Kidney capillary endothelial cell (primary cell): ENCODE results near the gene C19orf81.
"Not testable (repeated sequence)": the region's sequence is repeated elsewhere in the genome, so short reads cannot be mapped to it uniquely, and the experiment has no call there.

Experiments used
- DNase-seq: peaks from one replicate; pipeline ENCODE4 v3.0.0-alpha.2; 2018; ENCODE audit warnings: low spot score

The C19orf81 gene

DNA sequence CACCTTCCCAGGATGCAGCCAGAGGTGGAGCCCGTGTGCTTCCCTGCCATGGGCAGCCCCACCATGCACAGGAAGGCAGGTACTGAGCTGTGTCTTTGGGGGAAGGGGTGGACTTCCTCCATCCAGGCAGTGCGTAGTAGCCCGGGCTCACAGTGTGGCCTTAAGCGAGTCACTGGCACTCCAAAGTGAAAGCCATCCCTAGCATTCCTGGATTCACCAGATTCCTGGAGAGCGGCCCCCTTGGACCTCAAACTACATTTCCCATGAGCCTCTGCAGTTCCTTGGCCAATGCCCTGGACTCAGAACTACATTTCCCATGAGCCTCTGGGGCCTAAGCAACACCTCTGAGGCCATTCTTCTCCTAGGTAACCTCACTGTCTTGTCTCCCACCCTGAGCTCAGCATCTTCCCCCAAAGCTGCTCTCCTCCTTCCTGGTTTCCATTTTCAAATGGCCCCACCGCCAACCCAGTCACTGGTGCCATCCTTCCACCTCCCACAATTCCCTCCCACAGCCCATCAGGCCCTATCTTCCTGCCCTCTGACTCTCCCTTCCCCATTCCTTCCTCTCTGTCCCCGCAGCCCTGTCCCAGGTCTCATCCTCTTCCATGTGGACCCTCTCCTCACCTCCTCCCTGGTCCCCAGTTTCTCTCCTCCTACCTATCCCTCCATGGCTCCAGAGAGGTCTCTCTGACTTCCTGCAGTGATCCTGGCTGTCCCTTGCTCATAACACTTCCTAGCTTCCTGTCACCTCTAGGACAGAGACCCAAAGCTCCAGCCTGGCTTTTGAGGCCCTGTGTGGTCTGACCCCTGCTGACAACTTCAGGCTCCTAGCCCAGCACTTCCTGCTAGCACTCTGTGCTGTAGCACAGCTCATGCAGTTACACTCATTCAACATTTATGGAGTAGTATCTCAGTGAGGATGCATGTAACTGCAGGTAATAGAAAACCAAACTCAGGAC is at the start of gene C19orf81:
Gene C19orf81 (plus strand): TSS at position 13 of the 959 bp plus-strand sequence. CDS start 0 bp downstream, at position 13.
- DNase-seq = peak; percentile 21

DNA sequence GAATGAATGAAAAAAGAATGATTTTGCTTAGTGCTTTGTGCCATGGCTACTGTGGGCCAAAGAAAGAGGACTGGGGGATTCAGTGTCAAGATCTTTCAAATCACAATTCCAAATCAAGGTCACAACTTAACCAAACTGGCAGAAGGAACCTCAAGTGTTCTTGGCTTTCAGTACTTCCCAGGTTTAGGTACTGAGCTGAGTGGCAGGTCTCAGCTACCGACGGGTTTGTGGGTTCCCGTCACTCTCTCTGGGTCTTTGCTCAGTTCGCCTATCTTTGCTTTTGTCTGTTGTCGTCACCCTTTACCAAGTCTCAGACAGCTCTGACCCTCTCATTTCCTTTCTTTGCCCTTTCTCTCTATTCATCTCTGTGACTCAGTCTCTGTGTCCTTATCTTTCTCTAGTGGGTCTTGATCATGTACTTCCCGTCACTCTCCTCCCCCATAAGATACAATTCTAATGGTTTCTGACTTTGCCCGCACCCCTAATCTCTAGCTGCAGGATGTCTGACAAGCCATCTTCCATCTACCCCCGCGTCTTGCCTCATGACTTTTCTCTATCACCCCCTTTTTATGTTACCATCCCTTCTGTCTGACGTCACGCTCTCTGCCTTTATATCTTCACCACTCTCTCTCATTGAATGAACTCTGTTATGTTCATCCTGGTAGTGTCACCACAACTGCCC is 47.7 kb upstream of the C19orf81 start:
- DNase-seq = no peak

DNA sequence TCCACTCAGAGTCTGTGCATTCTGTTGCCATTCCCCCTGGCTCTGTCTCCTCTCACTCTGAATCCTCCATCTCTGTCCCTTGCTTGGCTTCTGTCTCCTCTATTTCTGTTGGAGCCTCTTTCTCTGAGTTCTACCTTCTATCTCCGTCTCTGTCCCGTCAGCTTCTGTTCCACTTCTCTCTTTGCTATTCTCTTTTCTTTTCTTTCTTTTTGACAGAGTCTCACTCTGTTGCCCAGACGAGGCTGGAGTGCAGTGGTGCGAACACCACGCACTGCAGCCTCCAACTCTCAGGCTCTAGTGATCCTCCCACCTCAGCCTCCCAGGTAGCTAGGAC is 47.2 kb upstream of the C19orf81 start:
- no peak for DNase-seq

DNA sequence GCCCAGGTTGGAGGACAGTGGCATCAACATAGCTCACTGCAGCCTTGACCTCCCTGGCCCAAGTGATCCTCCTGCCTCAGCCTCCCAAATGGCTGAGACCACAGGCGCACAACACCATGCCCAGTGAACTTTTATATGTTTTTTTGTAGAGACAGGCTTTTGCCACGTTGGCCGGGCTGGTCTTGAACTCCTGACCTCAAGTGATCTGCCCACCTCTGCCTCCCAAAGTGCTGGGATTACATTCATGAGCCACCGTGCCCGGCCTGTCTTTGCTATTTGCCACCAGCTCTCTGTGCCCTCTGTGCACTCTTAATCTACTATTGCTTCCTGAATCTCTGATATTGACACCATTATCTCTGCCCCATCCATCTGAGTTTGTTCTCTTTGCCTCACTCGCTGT is 46.7 kb upstream of the C19orf81 start:
- no peak for DNase-seq

DNA sequence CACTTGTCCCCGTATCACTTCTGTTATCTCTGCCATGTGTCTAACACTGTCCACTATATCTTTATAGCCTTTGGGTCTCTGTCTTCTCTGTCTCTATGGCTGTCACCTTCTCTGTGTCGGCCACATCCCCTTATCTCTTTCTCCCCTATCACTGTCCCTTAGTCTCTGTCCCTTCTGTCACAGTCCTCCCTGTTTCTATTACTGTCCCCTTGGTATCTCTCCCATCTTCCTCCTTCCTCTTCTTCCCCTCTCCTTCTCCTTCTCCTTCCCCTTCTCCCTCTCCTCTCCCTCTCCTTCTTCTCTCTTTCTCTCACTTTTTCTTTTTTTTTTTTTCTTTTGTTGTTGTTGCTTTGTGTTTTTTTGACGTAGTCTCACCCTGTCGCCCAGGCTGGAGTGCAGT is 46.3 kb upstream of the C19orf81 start:
- DNase-seq = no peak

DNA sequence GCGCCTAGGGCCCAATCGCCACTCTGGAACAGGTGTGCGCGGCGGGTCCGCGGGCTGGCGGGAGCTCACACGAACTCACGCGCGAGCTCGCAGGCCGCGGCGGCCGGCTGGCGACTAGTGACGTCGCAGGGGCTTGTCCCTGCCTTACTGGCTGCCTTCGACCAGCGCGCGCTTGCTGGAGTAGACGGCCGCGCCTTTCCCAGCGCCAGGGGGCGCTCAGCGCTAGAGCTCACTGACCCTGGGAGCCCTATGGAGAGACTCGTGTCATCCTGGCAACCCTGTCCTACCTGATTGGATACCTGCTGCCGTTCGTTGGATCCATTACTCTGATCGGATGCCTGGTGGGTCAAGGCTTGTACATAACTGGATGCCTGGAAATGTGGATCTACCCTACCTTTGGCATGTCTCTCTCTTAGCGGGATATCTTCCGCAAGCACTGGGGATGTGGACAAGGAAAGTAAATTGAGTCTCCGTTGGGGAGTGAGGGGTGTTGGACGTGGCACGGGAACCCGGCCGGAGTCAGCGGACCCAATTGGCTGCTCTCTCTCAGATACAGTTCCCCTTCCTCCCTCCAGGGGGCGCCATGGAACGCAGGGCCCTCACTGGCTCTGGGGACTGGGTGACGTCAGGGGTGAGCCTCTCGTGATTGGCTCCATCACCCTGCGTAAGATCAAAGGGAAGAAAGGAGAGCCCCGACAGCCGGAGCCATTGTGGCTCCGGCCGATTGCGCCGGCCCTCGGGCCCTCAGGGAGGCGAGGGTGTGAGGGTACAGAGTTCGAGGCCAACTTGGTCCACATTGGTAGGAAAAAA is 44.8 kb upstream of the C19orf81 start:
- not testable (repeated sequence) for DNase-seq

DNA sequence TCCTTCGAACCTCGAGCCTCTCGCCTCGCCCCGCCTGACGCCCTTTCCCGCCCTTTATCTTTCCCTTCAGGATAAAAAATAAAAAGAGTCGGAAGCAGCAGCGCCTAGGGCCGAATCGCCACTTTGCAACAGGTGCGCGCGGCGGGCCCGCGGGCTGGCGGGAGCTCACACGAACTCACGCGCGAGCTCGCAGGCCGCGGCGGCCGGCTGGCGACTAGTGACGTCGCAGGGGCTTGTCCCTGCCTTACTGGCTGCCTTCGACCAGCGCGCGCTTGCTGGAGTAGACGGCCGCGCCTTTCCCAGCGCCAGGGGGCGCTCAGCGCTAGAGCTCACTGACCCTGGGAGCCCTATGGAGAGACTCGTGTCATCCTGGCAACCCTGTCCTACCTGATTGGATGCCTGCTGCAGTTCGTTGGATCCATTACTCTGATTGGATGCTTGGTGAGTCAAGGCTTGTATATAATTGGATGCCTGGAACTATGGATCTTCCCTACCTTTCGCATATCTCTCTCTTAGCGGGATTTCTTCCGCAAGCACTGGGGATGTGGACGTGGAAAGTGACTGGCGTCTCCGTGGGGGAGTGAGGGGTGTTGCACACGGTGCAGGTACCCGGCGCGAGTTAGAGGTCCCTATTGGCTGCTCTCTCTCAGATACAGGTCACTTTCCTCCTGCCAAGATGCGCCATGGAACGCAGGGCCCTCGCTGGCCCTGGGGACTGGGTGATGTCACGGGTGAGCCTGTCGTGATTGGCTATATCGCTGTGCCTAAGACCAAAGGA is 43.0 kb upstream of the C19orf81 start:
- peak; percentile 21 for DNase-seq

DNA sequence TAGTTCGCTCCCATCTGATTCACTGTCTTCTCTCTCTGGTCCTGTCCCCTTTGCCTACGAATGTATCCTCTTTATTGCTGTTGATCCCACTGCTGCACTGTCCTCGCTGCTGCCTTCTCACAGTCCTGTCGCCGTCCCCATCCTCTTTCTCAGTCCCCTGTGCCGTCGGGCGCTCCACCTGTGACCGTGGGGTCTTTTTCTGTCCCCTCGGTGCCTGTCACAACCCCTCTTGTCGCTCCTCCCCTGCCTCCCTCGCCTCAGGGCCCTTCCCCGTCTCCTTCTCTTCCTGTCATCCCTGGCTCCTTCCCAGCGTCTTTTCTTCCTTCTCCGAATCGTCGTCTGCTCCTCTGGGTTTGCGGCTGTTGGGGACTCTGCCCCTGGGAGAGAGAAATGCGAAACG is 41.9 kb upstream of the C19orf81 start:
- no peak for DNase-seq

DNA sequence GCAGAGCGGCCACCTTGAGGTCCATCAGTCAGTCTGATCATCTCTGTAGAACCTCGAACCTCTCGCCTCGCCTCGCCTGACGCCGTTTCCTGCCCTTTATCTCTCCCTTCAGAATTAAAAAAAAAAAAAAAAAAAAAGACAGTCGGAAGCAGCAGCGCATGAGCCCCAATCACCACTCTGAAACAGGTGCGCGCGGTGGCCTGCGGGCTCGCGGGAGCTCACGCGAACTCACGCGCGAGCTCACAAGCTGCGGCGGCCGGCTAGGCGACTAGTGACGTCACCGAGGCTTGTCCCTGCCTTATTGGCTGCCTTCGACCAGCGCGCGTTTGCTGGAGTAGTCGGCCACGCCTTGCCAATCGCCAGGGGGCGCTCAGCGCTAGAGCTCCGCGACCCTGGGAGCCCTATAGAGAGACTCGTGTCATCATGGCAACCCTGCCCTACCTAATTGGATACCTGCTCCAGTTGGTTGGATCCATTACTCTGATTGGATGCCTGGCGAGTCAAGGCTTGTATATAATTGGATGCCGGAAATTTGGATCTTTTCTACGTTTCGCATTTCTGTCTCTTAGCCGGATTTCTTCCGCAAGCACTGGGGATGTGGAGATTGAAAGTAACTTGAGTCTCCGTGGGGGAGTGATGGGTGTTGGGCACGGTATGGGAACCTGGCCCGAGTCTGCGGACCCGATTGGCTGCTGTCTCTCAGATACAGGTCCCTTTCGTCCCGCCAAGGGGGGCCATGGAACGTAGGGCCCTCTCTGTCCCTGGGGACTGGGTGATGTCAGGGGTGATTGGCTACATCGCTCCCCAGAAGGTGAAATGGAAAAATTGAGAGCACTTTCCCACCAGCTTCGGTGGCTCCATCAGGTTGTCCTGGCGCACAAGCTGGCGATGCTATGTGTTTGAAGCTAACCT is 41.1 kb upstream of the C19orf81 start:
- DNase-seq = peak; percentile 90

DNA sequence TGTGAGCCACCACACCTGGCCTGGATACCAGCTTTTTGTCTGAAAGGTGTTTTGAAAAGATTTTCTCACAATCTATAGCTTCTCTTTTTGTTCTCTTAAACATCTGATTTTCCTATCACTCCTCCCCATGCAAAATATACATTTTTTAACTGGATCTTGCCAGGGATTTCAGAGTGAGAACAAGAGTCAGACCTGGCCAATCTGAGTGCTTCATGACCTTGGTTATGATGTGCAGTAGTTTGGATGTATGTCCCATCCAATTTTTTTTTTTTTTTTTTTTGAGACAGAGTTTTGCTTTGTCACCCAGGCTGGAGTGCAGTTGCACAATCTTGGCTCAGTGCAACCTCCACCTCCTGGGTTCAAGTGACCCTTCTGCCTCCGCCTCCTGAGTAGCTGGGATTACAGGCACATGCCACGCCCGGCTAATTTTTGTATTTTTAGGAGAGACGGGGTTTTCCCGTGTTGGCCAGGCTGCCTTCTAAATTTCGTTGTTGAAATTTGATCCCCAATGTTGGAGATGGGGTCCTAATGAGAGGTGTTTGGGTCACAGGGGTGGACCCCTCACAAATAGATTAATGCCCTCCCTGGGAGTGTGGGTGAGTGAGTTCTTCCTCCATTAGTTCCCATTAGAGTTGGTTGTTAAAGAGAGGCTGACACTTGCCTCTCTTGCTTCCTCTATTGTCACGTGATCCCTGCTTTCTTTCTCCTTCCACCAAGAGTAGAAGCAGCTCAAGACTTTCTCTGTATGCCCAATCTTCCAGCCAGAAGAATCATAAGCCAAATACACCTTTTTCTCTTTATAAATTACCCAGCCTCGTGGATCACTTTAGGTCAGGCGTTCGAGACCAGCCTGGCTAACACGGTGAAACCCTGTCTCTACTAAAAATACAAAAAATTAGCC is 36.5 kb upstream of the C19orf81 start:
- not testable (repeated sequence) for DNase-seq

DNA sequence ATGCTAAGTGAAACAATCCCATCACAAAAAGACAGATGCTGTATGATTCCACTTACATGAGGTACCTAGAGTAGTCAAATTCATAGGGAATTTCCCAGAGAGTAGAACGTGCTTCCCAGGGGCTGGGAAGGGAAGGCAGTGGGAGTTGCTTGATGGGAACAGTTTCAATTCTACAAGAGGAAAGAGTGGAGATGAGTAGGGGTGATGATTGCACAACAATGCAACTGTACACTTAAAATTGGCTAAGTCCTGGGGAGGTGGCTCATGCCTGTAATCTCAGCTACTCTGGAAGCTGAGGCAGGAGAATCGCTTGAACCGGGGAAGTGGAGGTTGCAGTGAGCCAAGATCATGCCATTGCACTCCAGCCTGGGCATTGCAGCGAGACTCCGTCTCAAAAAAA is 30.9 kb upstream of the C19orf81 start:
- not testable (repeated sequence) for DNase-seq

DNA sequence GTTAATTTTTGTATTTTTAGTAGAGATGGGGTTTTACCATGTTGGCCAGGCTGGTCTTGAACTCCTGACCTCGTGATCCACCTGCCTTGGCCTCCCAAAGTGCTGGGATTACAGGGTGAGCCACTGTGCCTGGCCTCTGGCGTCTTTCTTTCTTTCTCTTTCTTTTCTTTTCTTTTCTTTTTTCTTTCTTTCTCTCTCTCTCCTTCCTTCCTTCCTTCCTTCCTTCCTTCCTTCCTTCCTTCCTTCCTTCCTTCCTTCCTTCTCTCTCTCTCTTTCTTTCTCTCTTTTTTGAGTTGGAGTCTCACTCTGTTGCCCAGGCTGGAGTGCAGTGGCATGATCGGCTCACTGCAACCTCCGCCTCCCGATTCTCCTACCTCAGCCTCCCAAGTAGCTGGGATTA is 30.1 kb upstream of the C19orf81 start:
- not testable (repeated sequence) for DNase-seq

DNA sequence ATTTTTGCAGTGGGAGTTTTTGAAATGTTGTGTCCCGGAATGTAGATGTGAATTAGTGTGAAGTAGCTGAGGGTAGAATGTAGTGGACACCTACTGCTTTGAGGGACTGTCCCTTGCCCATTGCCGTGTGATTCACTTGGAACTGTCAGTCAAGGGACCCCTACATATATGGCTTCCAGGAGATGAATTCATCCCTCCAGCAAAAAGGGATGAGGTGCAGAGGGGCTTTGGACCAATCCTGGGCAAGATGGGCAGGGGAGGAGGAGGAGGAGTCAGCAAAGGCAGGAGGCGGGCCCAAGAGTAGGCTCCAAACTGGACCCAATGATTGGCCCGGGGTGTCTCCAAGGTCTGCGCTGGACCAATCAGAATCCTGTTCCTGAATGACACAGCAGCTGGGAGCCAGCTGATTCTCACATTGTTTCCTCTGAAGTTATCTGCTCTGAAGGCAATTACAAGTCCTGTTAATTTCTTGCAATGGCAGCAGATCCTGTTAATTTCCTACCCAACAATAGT is 28.8 kb upstream of the C19orf81 start:
- not testable (repeated sequence) for DNase-seq

DNA sequence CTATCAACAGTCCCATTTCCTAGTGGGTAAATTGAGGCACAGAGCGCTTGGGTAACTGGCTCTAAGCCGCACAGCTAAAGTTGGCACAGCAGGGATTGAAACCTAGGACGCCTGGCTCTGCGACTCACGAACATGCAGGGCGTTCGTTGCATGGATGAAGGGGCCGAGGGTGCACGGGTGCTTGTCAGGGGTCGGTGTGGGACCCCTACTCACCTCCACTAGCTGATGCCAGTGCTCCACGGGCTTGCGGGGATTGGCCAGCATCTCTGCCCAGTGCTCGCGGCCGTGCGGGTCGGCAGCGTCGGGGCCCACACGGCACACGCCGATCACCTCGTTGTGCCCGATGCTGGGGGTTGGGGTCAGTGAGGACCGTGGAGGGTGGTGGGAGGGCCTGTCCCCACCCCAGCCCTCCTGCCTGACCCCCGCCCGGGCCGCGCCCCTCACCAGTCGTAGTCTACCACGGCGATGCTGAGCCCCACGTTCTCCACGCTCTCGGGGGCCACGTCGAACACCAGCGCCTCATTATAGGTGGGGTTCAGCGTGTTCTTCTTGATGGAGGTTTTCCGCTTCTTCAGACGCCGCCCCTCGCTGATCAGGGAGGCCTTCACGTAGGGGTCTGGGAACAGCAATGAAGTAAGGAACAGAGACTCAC is 24.2 kb upstream of the C19orf81 start:
- no peak for DNase-seq

DNA sequence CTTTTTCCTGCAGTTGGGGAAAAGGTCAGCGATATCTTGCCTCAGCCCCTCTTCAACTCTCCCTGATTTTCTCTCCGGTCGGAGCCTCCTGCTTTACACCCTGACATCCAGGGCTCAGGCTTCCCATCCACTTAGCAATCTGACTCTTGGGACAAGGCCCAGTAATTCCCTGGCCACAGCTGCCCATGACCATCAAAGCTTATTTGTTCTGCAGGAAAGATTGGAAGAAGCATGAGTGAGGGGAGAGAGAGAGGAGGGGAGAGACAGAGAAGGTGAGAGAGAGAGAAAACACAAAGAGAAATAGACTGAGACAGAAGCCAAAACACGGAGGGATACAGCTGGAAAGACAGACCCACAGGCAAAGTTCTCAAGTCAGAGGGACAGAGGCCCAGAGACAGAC is 23.2 kb upstream of the C19orf81 start:
- no peak for DNase-seq

DNA sequence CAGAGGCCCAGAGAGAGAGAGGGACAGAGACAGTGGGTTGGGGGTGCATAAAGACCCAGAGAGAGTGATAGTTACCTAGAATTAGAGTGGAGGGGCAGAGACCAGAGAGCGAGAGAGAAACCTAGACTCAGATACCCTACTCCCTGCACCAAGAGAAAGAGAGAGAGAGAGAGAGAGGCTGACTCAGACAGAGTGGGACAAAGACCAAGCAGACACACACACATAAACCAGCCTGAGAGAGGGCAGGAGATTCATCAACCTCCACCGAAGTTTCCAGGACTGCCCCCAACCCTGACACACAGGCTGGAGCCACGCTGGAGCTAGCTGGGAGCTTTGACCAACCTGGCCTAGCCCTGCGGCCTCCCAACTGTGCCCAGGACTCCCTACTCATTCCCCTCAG is 22.4 kb upstream of the C19orf81 start:
- DNase-seq = no peak

DNA sequence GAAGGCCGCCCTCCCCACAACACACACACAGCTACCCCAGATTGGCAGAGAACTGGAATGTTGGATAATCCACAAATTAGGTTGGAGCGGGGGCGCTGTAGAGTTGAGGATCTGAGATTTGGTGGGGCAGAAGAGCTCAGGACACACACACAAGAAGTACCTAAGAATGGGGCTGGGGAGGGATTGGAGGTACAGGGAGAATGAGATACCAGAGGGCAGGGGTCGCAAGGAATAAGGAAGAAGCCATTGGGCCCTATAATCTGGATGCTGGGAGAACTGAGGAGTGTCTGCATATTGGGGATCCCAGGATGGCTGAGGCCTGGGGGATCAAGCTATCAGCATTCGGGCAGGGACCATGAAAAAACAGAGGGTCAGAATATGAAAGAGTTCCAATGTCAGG is 21.1 kb upstream of the C19orf81 start:
- no peak for DNase-seq

DNA sequence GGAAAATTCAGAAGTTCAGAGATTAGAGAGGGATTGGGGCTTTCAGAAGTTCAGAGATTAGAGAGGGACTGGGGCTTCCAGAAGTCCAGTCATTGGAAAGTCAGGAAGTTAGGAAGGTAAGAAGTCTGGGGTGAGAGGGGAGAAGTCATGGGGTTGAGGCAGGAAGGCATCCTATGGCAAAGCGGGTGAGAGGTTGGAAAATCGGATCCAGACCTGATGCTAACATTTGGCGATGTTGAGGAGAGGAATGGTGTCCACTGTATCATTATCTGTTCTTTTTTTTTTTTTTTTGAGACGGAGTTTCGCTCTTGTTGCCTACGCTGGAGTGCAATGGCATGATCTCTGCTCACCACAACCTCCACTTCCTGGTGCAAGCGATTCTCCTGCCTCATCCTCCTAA is 20.7 kb upstream of the C19orf81 start:
- no peak for DNase-seq

DNA sequence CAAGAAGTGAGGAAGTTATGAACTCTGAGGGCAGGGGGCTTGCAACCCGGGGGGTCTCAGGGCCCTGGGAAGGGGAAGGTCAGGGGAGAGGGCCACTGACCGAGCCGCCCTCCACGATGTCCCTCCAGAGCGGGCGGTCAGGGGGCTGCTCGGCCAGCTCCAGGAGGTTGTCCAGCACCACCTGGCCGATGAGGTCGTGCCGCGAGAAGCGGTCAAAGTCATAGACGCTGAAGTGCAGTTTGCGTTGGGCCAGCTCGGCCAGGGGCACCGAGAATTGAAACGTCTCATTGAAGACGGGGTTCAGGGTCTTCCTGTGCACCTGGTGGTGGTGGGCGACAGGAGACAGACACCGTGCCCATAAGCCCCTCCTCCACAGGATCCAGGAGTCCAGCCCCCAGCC is 20.1 kb upstream of the C19orf81 start:
- DNase-seq = no peak
